Mononuclear cell (primary cell): ENCODE data around the gene NSMCE4A. TPM values are rescaled to one million over a fixed set of nuclear protein-coding genes. Genes with fewer than 3 reads are reported as not detected.
"Not testable (repeated sequence)": the region's sequence is repeated elsewhere in the genome, so short reads cannot be mapped to it uniquely, and the experiment has no call there.

Source experiments
- H3K27me3 ChIP-seq: 2 replicates; pipeline ENCODE4 v1.6.0; 2011; ENCODE audit warnings: low read length, control low read depth; ENCODE audit not compliant: insufficient read depth
- H3K4me1 ChIP-seq: 2 replicates; pipeline ENCODE4 v1.5.1; 2011; ENCODE audit warnings: mild to moderate bottlenecking, low read length, control low read depth; ENCODE audit not compliant: insufficient read depth
- H3K4me3 ChIP-seq: 2 replicates; pipeline ENCODE4 v1.5.1; 2011; ENCODE audit warnings: mild to moderate bottlenecking, low read length, moderate library complexity
- H3K9me3 ChIP-seq: 2 replicates; pipeline ENCODE4 v1.5.1; 2011; ENCODE audit warnings: low read depth, mild to moderate bottlenecking, control low read depth, low read length
- total RNA-seq: library from RNA; depleted of rRNA; stranded (reverse); fragments of >200 nt; gene quantifications from one replicate; pipeline ENCODE4 v1.2.3, GENCODE V29; 2012

The NSMCE4A gene
- total RNA-seq, 1 donor: 26.4 TPM

GRCh38 chr10:121929585-121930267, 45.3 kb downstream of the NSMCE4A start:
- H3K4me3 ChIP-seq: not testable (repeated sequence)

GRCh38 chr10:121928528-121928884, 46.5 kb downstream of the NSMCE4A start:
- Histone ChIP-seq H3K27me3 (no peaks in the 10 kb centered on the region), H3K4me1 (peaks cover 19% of the 10 kb centered on the region), H3K4me3 (peak overlapping the region; percentile 97), H3K9me3 (no peaks in the 10 kb centered on the region)

More at GRCh38 chr10:121929585-121930267, 45.3 kb downstream of the NSMCE4A start:
- not testable (repeated sequence) for H3K27me3 ChIP-seq, H3K9me3 ChIP-seq
- H3K4me1 ChIP-seq: peaks cover 19% of the 10 kb centered on the region

- Histone ChIP-seq H3K4me3 (peak within 1 kb of the TSS; percentile 97), H3K4me1 (peaks cover 19% of the 10 kb centered on the region), H3K9me3 (no peaks in the 10 kb centered on the region), H3K27me3 (no peaks in the 10 kb centered on the region)
Observed at GRCh38 chr10:121927841-121928527, 47.0 kb downstream of the NSMCE4A start, which contains the start of gene ATE1. TSS of gene ATE1 (minus strand) at chr10:121928031. CDS start at chr10:121927949, 82 bp downstream.

- H3K9me3 ChIP-seq: no peaks in the 10 kb centered on the region
- H3K4me1 ChIP-seq: peaks cover 19% of the 10 kb centered on the region
- H3K27me3 ChIP-seq: no peaks in the 10 kb centered on the region
- peak overlapping the region; percentile 97 for H3K4me3 ChIP-seq
Observed at GRCh38 chr10:121927318-121927840, 47.6 kb downstream of the NSMCE4A start.

GRCh38 chr10:121926671-121927317, 48.2 kb downstream of the NSMCE4A start:
- H3K9me3 ChIP-seq: no peaks in the 10 kb centered on the region
- peak overlapping the region; percentile 97 for H3K4me3 ChIP-seq
- H3K27me3 ChIP-seq: no peaks in the 10 kb centered on the region
- H3K4me1 ChIP-seq: peaks cover 19% of the 10 kb centered on the region

- Histone ChIP-seq H3K9me3 (no peaks in the 10 kb centered on the region), H3K4me1 (peaks cover 19% of the 10 kb centered on the region), H3K27me3 (no peaks in the 10 kb centered on the region), H3K4me3 (no peak overlapping the region)
Observed at GRCh38 chr10:121926157-121926556, 48.9 kb downstream of the NSMCE4A start.

- Histone ChIP-seq H3K4me3 (no peak overlapping the region), H3K9me3 (no peaks in the 10 kb centered on the region), H3K27me3 (no peaks in the 10 kb centered on the region), H3K4me1 (peaks cover 3% of the 10 kb centered on the region)
Observed at GRCh38 chr10:121921238-121921931, 53.6 kb downstream of the NSMCE4A start.

- Histone ChIP-seq H3K27me3 (no peaks in the 10 kb centered on the region), H3K9me3 (no peaks in the 10 kb centered on the region), H3K4me3 (no peak overlapping the region), H3K4me1 (no peaks in the 10 kb centered on the region)
Observed at GRCh38 chr10:121919666-121920065, 55.4 kb downstream of the NSMCE4A start.

GRCh38 chr10:121918800-121919199, 56.2 kb downstream of the NSMCE4A start:
- H3K27me3 ChIP-seq, H3K9me3 ChIP-seq, H3K4me3 ChIP-seq, H3K4me1 ChIP-seq: not testable (repeated sequence)

GRCh38 chr10:121914661-121915060, 60.4 kb downstream of the NSMCE4A start:
- no peak overlapping the region for H3K4me3 ChIP-seq
- no peaks in the 10 kb centered on the region for H3K27me3 ChIP-seq
- no peaks in the 10 kb centered on the region for H3K9me3 ChIP-seq
- no peaks in the 10 kb centered on the region for H3K4me1 ChIP-seq

- H3K27me3 ChIP-seq: no peaks in the 10 kb centered on the region
- H3K4me1 ChIP-seq: no peaks in the 10 kb centered on the region
- H3K4me3 ChIP-seq: no peak overlapping the region
- no peaks in the 10 kb centered on the region for H3K9me3 ChIP-seq
Observed at GRCh38 chr10:121911421-121911697, 63.7 kb downstream of the NSMCE4A start.

- Histone ChIP-seq H3K9me3 (no peaks in the 10 kb centered on the region), H3K27me3 (no peaks in the 10 kb centered on the region), H3K4me1 (no peaks in the 10 kb centered on the region), H3K4me3 (no peak overlapping the region)
Observed at GRCh38 chr10:121910673-121911420, 64.2 kb downstream of the NSMCE4A start.
